Upper lobe of left lung (tissue), 6 donors: ENCODE data around the gene ANAPC16. TPM values are rescaled to one million over a fixed set of nuclear protein-coding genes. Genes with fewer than 3 reads are reported as not detected.
"Not testable (repeated sequence)": the region's sequence is repeated elsewhere in the genome, so short reads cannot be mapped to it uniquely, and the experiment has no call there.

Experiments used
- ATAC-seq, 2 donors: fragments of 200-7000 bp; cut with Tn5 transposase; one replicate each; pipeline ENCODE4 v1.9.1; 2022; ENCODE audit warnings: mild to moderate bottlenecking in 2 of 2, moderate library complexity in 2 of 2; ENCODE audit not compliant: low FRiP score in 2 of 2
- DNase-seq, 2 donors: peaks; one replicate each; pipeline ENCODE4 v3.0.0-alpha.2; 2019 to 2020
- H3K27ac ChIP-seq, 4 donors: fragments of 200-600 bp; sonication (generic); one replicate each; pipeline ENCODE4 v1.5.1; 2016 to 2019
- H3K27me3 ChIP-seq, 4 donors: fragments of 200-600 bp; sonication (generic); one replicate each; pipeline ENCODE4 v1.5.1; 2017 to 2019
- H3K36me3 ChIP-seq, 4 donors: fragments of 200-600 bp; sonication (generic); one replicate each; pipeline ENCODE4 v1.5.1; 2016 to 2019
- H3K4me1 ChIP-seq, 4 donors: fragments of 200-600 bp; sonication (generic); one replicate each; pipeline ENCODE4 v1.5.1; 2018 to 2019
- H3K4me3 ChIP-seq, 4 donors: fragments of 200-600 bp; sonication (generic); one replicate each; pipeline ENCODE4 v1.5.1; 2017 to 2019; ENCODE audit warnings: mild to moderate bottlenecking in 2 of 4, moderate library complexity in 1 of 4
- H3K9me3 ChIP-seq, 4 donors: fragments of 200-600 bp; sonication (generic); one replicate each; pipeline ENCODE4 v1.5.1; 2018 to 2019
- EP300 ChIP-seq, 4 donors: sonication (generic); formaldehyde crosslinking; IDR thresholded peaks; one replicate each; pipeline ENCODE4 v1.5.1; 2017; ENCODE audit warnings: antibody characterized with exemption in 4 of 4, control low read depth in 2 of 4
- POLR2A ChIP-seq, 4 donors: fragments of 450-650 bp; IDR thresholded peaks; one replicate each; pipeline ENCODE4 v1.5.1; 2016 to 2017; ENCODE audit warnings: antibody characterized with exemption in 4 of 4, mild to moderate bottlenecking in 2 of 4
- POLR2AphosphoS5 ChIP-seq, 2 donors: sonication (generic); formaldehyde crosslinking; IDR thresholded peaks; one replicate each; pipeline ENCODE4 v1.5.1; 2017; ENCODE audit warnings: antibody characterized with exemption in 2 of 2
- WGBS, 2 donors: methylation state at CpG; one replicate each; pipeline ENCODE4 v1.1.5; 2017 to 2018; 5-methylcytosine and 5-hydroxymethylcytosine counted together
- total RNA-seq, 6 donors: library from RNA; depleted of rRNA in 4 of 6; stranded (reverse); fragments of >200 nt in 4 of 6; gene quantifications; one replicate each; pipeline versions ENCODE4 v1.1.0 to v1.2.1, GENCODE V29; 2016 to 2021
- TF ChIP-seq, protein P1 (sequence below), 6 experiments: fragments of 450-650 bp in 4 of 6; fragments of 200-600 bp in 2 of 6; sonication (generic) in 2 of 6; IDR thresholded peaks; one replicate each; pipeline ENCODE4 v1.5.1; 2016 to 2019; ENCODE audit warnings: antibody characterized with exemption in 6 of 6
- donor health status: DM: no; HTN: no; CAD: no; lungs with moderate emphysema.
- donor health status: DM: no; HTN: yes; CAD: no; lungs with severe emphysema.

Gene ANAPC16
- total RNA-seq, 6 donors from 2014 or later = 34.6 to 110 (median 92.6) TPM

- Histone ChIP-seq H3K9me3 (no peaks in the 10 kb centered on the region), H3K27ac (peak overlapping the region; percentile 66 to 94 (median 88)), H3K4me1 (peaks cover 75 to 78% (median 77%) of the 10 kb centered on the region in 4 donors), H3K27me3 (no peaks in the 10 kb centered on the region), H3K4me3 (no peak overlapping the region), H3K36me3 (no peaks in the 10 kb centered on the region)
- DNase-seq (peak in 1 of 2 donors; percentile 65), ATAC-seq (peak; percentile 54 to 72)
- TF ChIP-seq, protein P1, sequence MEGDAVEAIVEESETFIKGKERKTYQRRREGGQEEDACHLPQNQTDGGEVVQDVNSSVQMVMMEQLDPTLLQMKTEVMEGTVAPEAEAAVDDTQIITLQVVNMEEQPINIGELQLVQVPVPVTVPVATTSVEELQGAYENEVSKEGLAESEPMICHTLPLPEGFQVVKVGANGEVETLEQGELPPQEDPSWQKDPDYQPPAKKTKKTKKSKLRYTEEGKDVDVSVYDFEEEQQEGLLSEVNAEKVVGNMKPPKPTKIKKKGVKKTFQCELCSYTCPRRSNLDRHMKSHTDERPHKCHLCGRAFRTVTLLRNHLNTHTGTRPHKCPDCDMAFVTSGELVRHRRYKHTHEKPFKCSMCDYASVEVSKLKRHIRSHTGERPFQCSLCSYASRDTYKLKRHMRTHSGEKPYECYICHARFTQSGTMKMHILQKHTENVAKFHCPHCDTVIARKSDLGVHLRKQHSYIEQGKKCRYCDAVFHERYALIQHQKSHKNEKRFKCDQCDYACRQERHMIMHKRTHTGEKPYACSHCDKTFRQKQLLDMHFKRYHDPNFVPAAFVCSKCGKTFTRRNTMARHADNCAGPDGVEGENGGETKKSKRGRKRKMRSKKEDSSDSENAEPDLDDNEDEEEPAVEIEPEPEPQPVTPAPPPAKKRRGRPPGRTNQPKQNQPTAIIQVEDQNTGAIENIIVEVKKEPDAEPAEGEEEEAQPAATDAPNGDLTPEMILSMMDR (IDR thresholded peaks at IDR 0.05) = peak in 4 of 6 experiments; percentile 15 to 54 (median 28)
- TF ChIP-seq POLR2A (IDR thresholded peaks at IDR 0.05) (no peak), POLR2AphosphoS5 (IDR thresholded peaks at IDR 0.05) (peak; percentile 81 to 92), EP300 (IDR thresholded peaks at IDR 0.05) (peak in 2 of 4 donors; percentile 83 to 91)
- 45 to 64% methylated on average over 11 of the region's 11 CpGs for WGBS, 2 donors
Measured at GRCh38 chr10:72243822-72244437, 28.1 kb downstream of the ANAPC16 start.

DNA sequence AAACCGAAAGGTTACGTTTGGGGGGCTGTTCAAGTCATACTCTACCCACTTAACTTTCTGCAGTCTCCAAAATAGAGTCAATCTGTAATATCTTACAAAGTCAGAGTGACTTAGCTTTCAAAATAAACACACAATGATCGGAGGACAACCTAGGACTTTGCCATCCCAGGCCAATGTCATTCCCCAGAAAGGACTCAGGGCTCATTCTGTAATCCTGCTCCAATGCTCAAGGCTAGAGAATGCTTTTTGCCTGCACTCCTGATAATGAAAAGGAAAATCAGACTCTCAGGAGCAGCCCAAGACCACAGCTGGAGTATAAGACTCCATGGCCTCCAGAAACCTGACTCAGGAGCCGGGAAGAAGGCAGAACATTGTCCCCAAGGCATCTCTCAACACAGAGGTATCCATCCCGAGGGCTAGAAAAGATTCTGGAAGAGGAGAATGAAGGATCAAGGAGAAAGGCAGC lies 28.8 kb downstream of the ANAPC16 start:
- DNase-seq (no peak), ATAC-seq (no peak)
- Histone ChIP-seq H3K9me3 (no peaks in the 10 kb centered on the region), H3K4me3 (no peak overlapping the region), H3K27me3 (no peaks in the 10 kb centered on the region), H3K27ac (peak overlapping the region; percentile 60 to 94 (median 88)), H3K36me3 (no peaks in the 10 kb centered on the region), H3K4me1 (peaks cover 82 to 84% (median 84%) of the 10 kb centered on the region in 4 donors)
- TF ChIP-seq POLR2AphosphoS5 (IDR thresholded peaks at IDR 0.05) (no peak), POLR2A (IDR thresholded peaks at IDR 0.05) (no peak), EP300 (IDR thresholded peaks at IDR 0.05) (no peak)
- TF ChIP-seq, protein P1 (IDR thresholded peaks at IDR 0.05) = no peak
- WGBS, 2 donors = 75 to 78% methylated on average over 5 of the region's 5 CpGs

DNA sequence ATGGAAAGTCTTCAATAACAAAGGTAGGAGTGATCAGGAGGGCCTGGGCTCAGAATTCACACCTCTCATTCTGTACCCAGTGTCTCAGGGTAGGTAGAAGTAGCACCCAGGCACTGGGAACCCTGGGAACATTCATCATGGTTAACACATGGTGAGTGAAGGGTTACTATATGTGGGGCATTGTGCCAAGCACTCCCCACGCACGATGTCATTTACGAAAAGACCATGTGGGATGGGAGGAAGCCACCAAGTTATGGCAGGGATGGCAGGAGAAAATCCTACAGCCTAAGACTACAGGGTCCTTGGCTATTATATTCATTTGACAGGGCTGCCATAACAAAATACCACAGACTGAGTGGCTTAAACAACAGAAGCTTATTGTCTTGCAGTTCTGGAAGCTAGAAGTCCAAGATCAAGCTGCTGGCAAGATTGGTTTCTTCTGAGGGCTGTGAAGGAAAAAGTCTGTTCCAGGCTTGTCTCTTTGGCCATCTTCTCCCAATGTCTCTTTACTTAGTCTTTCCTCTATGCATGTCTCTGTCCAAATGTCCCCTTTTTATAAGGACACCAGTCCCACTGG lies 30.2 kb downstream of the ANAPC16 start:
- Histone ChIP-seq H3K36me3 (no peaks in the 10 kb centered on the region), H3K9me3 (no peaks in the 10 kb centered on the region), H3K27ac (peak overlapping the region; percentile 21 to 94 (median 88)), H3K4me1 (peaks cover 96 to 97% (median 97%) of the 10 kb centered on the region in 4 donors), H3K27me3 (no peaks in the 10 kb centered on the region), H3K4me3 (no peak overlapping the region)
- WGBS, 2 donors = 19 to 21% methylated on average over 3 of the region's 3 CpGs
- DNase-seq (no peak), ATAC-seq (no peak)
- no peak for TF ChIP-seq POLR2A (IDR thresholded peaks at IDR 0.05)
- no peak for TF ChIP-seq POLR2AphosphoS5 (IDR thresholded peaks at IDR 0.05)
- TF ChIP-seq, protein P1 (IDR thresholded peaks at IDR 0.05) = no peak
- no peak for TF ChIP-seq EP300 (IDR thresholded peaks at IDR 0.05)

- 12 to 14% methylated on average over 10 of the region's 10 CpGs for WGBS, 2 donors
- H3K9me3 ChIP-seq = no peaks in the 10 kb centered on the region
- H3K4me3 ChIP-seq = peak overlapping the region in 2 of 4 donors; percentile 17 to 27
- ATAC-seq (peak; percentile 89 to 94), DNase-seq (peak; percentile 74 to 94)
- peak overlapping the region; percentile 88 to 94 (median 90) for H3K27ac ChIP-seq
- peaks cover 80 to 96% (median 91%) of the 10 kb centered on the region in 4 donors for H3K4me1 ChIP-seq
- peak in 2 of 4 donors; percentile 48 to 64 for TF ChIP-seq POLR2A (IDR thresholded peaks at IDR 0.05)
- TF ChIP-seq, protein P1 (IDR thresholded peaks at IDR 0.05) = peak in 3 of 6 experiments; percentile 4 to 25 (median 4)
- peak; percentile 73 to 95 for TF ChIP-seq POLR2AphosphoS5 (IDR thresholded peaks at IDR 0.05)
- peak; percentile 70 to 99 (median 86) for TF ChIP-seq EP300 (IDR thresholded peaks at IDR 0.05)
- no peaks in the 10 kb centered on the region for H3K27me3 ChIP-seq
- H3K36me3 ChIP-seq = no peaks in the 10 kb centered on the region
Measured at GRCh38 chr10:72248468-72249151, 32.8 kb downstream of the ANAPC16 start.

GRCh38 chr10:72249176-72249862 lies 33.5 kb downstream of the ANAPC16 start:
- H3K27me3 ChIP-seq, ATAC-seq, H3K36me3 ChIP-seq, H3K4me3 ChIP-seq, DNase-seq, H3K9me3 ChIP-seq: not testable (repeated sequence)
- peak overlapping the region; percentile 88 to 94 (median 90) for H3K27ac ChIP-seq
- peaks cover 80 to 96% (median 91%) of the 10 kb centered on the region in 4 donors for H3K4me1 ChIP-seq
- WGBS, 2 donors = 83 to 85% methylated on average over 17 of the region's 17 CpGs
